Endothelial cell (in vitro differentiated cells): ENCODE measurements around the gene AMPH. TPM values are rescaled to one million over a fixed set of nuclear protein-coding genes. Genes with fewer than 3 reads are reported as not detected.

Source experiments
- DNase-seq: peaks from one replicate; pipeline ENCODE4 v3.0.0; 2021; ENCODE audit warnings: low spot score
- H3K27ac Mint-ChIP-seq: one replicate; pipeline ENCODE4 v1.8.0; 2021; ENCODE audit warnings: mixed read lengths, inconsistent platforms; ENCODE audit not compliant: unreplicated experiment
- H3K27me3 Mint-ChIP-seq: one replicate; pipeline ENCODE4 v1.8.0; 2021; ENCODE audit warnings: mild to moderate bottlenecking, moderate library complexity, mixed read lengths, inconsistent platforms; ENCODE audit not compliant: unreplicated experiment
- H3K36me3 Mint-ChIP-seq: one replicate; pipeline ENCODE4 v1.8.0; 2021; ENCODE audit warnings: mild to moderate bottlenecking, low read depth, mixed read lengths, inconsistent platforms; ENCODE audit not compliant: unreplicated experiment
- H3K4me1 Mint-ChIP-seq: one replicate; pipeline ENCODE4 v1.8.0; 2021; ENCODE audit warnings: mild to moderate bottlenecking, mixed read lengths, inconsistent platforms; ENCODE audit not compliant: unreplicated experiment
- H3K4me3 Mint-ChIP-seq: one replicate; pipeline ENCODE4 v1.8.0; 2021; ENCODE audit warnings: mild to moderate bottlenecking, mixed read lengths, inconsistent platforms; ENCODE audit not compliant: unreplicated experiment
- H3K9me3 Mint-ChIP-seq: one replicate; pipeline ENCODE4 v1.8.0; 2021; ENCODE audit warnings: mixed read lengths, inconsistent platforms; ENCODE audit not compliant: unreplicated experiment
- CTCF ChIP-seq: fragments of 200-600 bp; sonication (generic); IDR thresholded peaks from one replicate; pipeline ENCODE4 v1.5.0; 2021; ENCODE audit warnings: antibody characterized with exemption; ENCODE audit not compliant: unreplicated experiment
- total RNA-seq: library from RNA; stranded (reverse); fragmentation: NEBNext Ultra II Directional; extraction: Animal tissue kit (Norgen Biotek cat#: 25700); gene quantifications from one replicate; pipeline ENCODE4 v1.2.1, GENCODE V29; 2021; ENCODE audit not compliant: unreplicated experiment

Gene AMPH
- total RNA-seq, 1 donor from 2014 or later: 1.6 TPM

DNA sequence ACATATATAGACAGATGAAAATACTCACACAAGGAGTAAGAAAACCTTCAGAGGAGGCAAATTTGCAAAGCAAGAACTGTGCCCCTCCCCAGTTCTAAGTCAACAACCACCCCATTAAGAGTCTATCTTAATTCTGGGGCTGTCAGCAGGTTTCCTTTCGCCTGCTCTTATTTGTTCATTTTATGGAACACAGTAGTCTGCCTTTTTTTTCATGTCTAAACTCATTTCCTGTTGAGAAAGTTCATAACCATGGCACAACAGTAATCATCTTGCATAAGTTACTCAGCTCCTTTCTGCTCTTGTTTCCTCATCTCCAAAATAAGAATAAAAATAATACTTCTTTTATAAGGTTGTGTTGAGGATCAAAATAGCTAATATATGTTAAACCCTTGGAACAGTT lies 25.8 kb upstream of the AMPH start:
- Mint-ChIP-seq H3K4me3 (no peak overlapping the region), H3K36me3 (no peaks in the 10 kb centered on the region), H3K27me3 (no peaks in the 10 kb centered on the region), H3K9me3 (no peaks in the 10 kb centered on the region), H3K4me1 (no peaks in the 10 kb centered on the region), H3K27ac (no peak overlapping the region)
- DNase-seq: no peak
- no peak for TF ChIP-seq CTCF

DNA sequence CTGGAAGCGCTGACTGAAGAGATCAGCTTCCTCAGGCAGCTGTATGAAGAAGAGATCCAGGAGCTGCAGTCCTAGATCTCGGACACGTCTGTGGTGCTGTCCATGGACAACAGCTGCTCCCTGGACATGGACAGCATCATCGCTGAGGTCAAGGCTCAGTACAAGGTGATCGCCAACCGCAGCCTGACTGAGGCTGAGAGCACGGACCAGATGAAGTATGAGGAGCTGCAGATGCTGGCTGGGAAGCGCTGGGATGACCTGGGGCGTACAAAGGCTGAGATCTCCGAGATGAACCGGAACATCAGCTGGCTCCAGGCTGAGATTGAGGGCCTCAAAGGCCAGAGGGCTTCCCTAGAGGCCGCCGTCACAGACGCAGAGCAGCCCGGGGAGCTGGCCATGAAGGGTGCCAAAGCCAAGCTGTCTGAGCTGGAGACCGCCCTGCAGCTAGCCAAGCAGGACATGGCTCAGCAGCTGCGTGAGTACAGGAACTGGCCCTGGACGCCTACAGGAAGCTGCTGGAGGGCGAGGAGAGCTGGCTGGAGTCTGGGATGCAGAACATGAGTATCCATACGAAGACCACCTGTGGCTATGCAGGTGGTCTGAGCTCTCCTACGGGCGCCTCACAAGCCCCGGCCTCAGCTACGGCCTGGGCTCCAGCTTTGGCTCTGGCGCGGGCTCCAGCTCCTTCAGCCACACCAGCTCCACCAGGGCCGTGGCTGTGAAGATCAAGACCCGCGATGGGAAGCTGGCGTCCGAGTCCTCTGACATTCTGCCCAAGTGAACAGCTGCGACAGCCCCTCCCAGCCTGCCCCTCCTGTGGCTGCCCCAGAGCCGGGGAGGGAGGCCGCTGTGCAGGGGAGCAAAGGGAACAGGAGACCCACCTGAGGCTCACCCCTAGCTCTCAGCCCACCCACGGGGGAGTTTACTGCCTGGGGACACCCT lies 24.9 kb upstream of the AMPH start:
- H3K4me1 Mint-ChIP-seq: no peaks in the 10 kb centered on the region
- no peaks in the 10 kb centered on the region for H3K9me3 Mint-ChIP-seq
- H3K27ac Mint-ChIP-seq: no peak overlapping the region
- no peak overlapping the region for H3K4me3 Mint-ChIP-seq
- no peak for DNase-seq
- no peak for TF ChIP-seq CTCF
- no peaks in the 10 kb centered on the region for H3K27me3 Mint-ChIP-seq
- no peaks in the 10 kb centered on the region for H3K36me3 Mint-ChIP-seq

DNA sequence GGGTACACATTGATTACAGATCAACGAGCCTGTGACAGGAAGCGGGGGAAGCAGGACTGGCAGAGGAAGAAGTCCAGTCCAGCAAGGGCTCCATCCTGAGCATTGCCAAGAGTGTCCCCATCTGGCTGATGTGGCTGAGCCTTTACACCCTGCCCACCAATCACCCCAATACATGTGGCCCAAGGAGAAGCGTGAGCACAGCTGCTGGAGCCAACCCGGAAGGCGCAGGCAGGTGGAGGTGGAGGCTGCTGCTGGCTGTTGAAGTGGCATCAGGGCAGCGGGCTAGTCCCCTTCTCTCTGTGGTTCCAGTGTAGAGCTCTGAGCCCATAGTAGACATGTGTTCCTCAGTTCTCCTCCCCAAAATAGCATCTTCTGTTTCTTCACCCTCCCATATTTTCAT lies 6.8 kb upstream of the AMPH start:
- Mint-ChIP-seq H3K4me1 (no peaks in the 10 kb centered on the region), H3K4me3 (no peak overlapping the region), H3K36me3 (no peaks in the 10 kb centered on the region), H3K27ac (no peak overlapping the region), H3K9me3 (no peaks in the 10 kb centered on the region), H3K27me3 (peaks cover 1% of the 10 kb centered on the region)
- DNase-seq: no peak
- no peak for TF ChIP-seq CTCF

DNA sequence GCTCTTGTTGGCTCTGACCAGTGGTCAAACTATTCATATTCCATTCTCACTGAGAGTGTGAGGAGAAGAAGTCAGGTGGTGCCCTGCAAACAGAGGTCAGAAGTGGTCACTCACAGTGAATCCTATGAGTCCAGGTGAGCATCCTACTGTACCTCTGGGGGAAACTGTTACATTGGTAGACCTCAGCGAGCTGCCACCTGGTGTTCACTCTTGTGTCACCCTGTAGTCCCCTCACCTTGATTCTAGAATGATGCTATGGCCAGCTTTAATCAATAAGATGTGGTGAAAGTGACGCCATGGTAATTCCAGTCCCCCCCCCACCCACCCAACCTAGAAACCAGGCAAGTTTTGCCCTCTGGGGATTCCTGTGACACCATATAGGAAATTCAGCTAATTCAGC lies 1.2 kb upstream of the AMPH start:
- Mint-ChIP-seq H3K9me3 (no peaks in the 10 kb centered on the region), H3K27ac (no peak overlapping the region), H3K4me1 (peaks cover 6% of the 10 kb centered on the region), H3K36me3 (no peaks in the 10 kb centered on the region), H3K27me3 (peaks cover 16% of the 10 kb centered on the region), H3K4me3 (no peak overlapping the region)
- no peak for TF ChIP-seq CTCF
- DNase-seq: no peak
